Ishikawa (cell line): ENCODE measurements around the gene PAFAH2.

Source experiments
- CEBPB ChIP-seq: IDR thresholded peaks from 2 replicates; pipeline ENCODE4 v1.6.1; 2012
- EGR1 ChIP-seq: IDR thresholded peaks from 2 replicates; pipeline ENCODE4 v1.6.1; 2012
- EP300 ChIP-seq: IDR thresholded peaks from 2 replicates; pipeline ENCODE4 v1.6.1; 2012; ENCODE audit warnings: borderline replicate concordance
- RAD21 ChIP-seq: IDR thresholded peaks from 2 replicates; pipeline ENCODE4 v1.6.1; 2012; ENCODE audit warnings: low read depth
- TAF1 ChIP-seq: IDR thresholded peaks from 2 replicates; pipeline ENCODE4 v1.6.1; 2012; ENCODE audit warnings: low read depth, mild to moderate bottlenecking
- TEAD4 ChIP-seq: IDR thresholded peaks from 2 replicates; pipeline ENCODE4 v1.6.1; 2012
- YY1 ChIP-seq: IDR thresholded peaks from 2 replicates; pipeline ENCODE4 v1.6.1; 2012; ENCODE audit warnings: low read depth
- TF ChIP-seq, protein P1 (sequence below): IDR thresholded peaks from 2 replicates; pipeline ENCODE4 v1.6.1; 2012; ENCODE audit warnings: low read depth, mild to moderate bottlenecking
- TF ChIP-seq, protein P2 (sequence below): IDR thresholded peaks from 2 replicates; pipeline ENCODE4 v1.6.1; 2012
- TF ChIP-seq, protein P3 (sequence below): IDR thresholded peaks from 2 replicates; pipeline ENCODE4 v1.6.1; 2012

DNA sequence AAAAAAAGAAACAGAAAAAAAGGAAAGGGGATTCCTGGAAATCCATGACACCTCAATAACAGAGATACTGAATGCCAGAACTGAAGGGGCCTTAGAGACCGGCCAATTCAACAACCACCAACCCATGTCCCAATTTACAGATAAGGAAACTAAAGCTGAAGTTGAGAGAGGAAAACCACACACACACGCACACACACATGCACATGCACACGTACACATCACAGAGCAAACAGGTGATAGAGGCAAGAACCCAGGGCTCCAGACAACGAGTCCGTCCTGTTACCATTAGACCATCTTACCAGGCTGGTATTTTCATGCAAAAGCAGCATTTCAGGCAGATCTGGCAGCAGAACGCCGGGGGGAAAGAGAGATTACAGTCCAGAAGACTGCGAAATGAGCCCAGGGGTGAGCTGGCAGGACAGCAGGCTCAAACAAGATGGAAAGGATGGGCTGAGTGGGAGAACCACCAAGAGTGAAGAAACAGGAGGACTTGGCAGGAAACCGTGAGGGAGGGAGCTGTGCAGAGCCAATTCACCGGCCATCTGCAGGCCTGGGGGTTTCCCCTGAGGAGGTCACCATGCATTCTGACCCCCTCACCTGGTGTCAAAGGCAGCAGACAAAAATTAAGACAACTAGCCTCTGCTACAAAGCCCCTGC is 43.5 kb downstream of the PAFAH2 start:
- no peak for TF ChIP-seq EP300
- TF ChIP-seq, protein P1, sequence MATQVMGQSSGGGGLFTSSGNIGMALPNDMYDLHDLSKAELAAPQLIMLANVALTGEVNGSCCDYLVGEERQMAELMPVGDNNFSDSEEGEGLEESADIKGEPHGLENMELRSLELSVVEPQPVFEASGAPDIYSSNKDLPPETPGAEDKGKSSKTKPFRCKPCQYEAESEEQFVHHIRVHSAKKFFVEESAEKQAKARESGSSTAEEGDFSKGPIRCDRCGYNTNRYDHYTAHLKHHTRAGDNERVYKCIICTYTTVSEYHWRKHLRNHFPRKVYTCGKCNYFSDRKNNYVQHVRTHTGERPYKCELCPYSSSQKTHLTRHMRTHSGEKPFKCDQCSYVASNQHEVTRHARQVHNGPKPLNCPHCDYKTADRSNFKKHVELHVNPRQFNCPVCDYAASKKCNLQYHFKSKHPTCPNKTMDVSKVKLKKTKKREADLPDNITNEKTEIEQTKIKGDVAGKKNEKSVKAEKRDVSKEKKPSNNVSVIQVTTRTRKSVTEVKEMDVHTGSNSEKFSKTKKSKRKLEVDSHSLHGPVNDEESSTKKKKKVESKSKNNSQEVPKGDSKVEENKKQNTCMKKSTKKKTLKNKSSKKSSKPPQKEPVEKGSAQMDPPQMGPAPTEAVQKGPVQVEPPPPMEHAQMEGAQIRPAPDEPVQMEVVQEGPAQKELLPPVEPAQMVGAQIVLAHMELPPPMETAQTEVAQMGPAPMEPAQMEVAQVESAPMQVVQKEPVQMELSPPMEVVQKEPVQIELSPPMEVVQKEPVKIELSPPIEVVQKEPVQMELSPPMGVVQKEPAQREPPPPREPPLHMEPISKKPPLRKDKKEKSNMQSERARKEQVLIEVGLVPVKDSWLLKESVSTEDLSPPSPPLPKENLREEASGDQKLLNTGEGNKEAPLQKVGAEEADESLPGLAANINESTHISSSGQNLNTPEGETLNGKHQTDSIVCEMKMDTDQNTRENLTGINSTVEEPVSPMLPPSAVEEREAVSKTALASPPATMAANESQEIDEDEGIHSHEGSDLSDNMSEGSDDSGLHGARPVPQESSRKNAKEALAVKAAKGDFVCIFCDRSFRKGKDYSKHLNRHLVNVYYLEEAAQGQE, result no peak
- TF ChIP-seq EGR1, result no peak
- TF ChIP-seq, protein P2, sequence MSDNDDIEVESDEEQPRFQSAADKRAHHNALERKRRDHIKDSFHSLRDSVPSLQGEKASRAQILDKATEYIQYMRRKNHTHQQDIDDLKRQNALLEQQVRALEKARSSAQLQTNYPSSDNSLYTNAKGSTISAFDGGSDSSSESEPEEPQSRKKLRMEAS, result no peak
- no peak for TF ChIP-seq TAF1
- TF ChIP-seq TEAD4, result no peak
- TF ChIP-seq, protein P3, sequence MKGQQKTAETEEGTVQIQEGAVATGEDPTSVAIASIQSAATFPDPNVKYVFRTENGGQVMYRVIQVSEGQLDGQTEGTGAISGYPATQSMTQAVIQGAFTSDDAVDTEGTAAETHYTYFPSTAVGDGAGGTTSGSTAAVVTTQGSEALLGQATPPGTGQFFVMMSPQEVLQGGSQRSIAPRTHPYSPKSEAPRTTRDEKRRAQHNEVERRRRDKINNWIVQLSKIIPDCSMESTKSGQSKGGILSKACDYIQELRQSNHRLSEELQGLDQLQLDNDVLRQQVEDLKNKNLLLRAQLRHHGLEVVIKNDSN, result no peak
- no peak for TF ChIP-seq CEBPB
- TF ChIP-seq RAD21, result no peak
- TF ChIP-seq YY1, result no peak
